ENCODE results near the gene SLC7A6.

SLC7A6 gene

DNA sequence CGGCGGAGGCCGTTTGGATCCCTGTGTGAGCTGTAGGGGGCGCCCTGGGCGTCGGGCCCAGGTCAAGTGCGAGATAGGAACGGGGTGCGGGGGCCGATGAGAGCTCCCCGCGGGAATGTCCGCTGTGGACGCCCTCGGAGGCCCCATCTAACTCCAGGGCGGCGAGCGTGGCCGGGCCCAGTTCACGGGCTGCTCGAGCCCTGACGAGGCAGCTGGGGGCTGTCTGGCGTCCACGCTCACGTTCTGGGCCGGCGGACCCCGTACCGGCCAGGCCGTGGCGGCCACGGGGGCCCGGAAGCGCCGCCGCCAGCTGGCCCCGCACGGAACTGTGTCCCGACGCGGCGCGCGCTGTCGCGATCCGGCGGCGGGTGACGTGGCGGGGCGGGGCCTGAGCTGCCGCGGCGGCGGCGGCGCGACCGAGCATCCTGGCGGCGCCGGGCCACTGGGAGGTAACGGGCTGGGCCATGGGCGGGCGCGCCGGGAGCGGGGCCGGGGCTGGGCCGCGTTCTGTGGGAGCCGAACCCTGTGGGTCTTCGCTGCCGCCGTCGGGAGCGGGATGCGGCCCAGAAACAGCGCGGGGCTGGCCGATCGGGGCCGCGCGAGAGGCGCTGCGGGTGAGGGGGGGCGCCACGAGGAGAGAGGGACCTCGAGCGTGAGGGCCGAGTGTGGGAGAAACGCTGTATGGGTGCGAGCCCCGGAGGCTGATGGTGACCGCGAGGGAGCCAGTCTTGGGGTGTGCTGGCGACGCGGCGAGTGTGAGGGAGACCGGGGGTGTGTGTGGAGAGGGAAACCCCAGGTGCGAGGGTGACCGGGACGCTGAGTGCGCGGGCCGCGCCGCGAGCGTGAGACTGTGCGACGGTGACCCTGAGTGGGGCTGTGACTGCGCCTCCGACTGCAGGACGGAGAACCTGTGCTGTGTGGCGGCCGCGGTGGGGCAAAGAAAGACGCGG is at the start of gene SLC7A6:
Gene SLC7A6 (plus strand): TSS at position 399 of the 950 bp plus-strand sequence. CDS start 10,201 bp downstream, outside the sequence.
- DNase-seq: peak; percentile 29

DNA sequence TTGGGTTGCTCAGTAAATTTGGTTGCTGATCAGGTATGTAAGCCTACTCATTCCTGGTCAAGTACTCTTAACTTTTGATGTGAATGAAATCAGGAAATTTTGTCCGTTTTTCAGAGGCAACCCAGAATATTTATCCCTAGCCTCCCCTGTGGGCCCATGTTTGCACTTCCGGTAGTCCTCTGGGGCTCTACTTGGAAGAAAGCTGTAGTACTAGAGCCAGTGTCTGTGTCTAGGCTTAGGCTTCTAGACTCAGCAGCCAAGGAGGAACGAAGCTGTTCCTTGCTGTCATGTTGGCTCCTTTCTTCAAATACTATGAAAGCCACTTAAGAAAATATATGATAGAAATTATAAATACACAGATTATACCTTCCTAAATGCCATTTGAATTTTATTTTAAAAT is 49.6 kb upstream of the SLC7A6 start:
- DNase-seq: no peak

DNA sequence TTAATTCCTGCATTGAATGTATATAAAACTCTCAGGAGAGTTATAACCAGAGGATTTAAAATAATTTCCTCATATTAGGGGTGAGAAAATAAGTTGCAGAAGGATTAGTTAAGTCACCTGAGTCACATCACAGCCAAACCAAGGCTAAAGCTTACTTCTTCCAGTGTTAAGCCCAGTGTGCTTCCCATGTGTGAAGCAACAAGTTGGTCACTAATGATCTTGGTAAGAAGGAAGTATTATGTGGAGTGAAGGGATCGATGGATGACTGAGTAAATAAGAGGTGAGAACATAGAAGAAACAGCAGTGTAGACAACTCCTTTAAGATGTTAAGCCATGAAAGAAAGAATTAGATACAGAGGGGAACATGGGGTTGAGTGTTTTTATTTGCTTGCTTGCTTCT is 49.0 kb upstream of the SLC7A6 start:
- no peak for DNase-seq

DNA sequence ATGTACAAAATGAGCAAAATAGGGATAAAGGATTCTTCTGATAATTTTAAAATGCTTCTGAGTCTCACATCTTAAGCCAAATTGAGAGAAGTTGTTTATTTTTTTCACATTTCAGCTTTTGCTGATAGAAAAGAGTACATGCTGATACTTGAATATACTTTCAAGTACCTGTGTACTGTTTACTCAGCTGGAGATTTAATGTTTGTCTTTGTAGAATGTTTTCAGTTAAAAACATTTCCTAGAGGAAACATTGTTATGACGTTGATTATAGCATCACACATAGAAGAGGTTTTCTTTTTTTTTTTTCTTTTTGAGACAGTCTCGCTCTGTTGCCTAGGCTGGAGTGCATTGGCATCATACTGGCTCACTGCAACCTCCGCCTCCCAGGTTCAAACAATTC is 48.1 kb upstream of the SLC7A6 start:
- no peak for DNase-seq

DNA sequence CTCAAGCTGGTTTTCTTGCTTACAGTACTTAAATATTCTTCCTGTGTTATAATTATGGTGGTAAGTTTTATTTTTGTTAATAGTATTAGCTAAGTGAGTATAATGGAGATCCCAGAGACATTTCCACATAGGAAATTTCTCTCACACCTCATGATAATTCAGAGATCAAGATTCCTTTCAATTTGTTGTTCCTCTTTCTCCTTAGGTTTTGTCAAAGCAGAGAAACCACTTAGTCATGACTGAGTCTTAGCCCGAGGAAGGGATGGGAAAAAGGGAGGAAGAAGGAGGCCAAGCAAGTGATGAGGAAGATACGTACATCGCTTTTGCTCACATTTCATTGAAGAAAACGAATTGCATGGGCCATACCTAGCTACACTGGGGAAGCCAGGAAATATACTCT is 46.8 kb upstream of the SLC7A6 start:
- no peak for DNase-seq

DNA sequence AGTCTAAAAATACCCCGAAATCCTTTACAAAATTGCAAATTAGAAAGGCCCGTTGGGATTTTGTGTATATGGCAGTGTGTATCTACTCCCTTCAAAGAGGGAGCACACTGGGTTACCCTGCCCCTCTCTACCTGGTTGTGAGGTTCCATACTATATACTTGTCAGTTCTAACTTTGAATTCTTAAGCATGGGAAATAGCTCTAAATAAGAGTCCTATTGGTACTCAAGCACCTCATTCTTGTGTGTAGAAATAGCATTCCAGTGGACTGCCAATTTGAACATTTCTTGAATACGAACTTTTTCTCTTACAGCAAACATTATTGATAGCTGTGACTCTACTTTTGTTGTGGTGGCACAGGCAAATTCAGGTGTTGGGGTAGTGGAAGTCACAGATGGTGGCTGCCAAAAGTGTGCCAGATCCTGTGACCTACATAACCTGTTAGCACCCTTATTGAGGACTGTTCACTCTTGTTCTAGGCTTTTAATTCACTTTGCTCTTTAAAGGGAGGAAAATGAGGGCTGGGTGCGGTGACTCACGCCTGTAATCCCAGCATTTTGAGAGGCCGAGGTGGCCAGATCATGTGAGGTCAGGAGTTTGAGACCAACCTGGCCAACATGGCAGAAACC is 44.5 kb upstream of the SLC7A6 start:
- DNase-seq: no peak

DNA sequence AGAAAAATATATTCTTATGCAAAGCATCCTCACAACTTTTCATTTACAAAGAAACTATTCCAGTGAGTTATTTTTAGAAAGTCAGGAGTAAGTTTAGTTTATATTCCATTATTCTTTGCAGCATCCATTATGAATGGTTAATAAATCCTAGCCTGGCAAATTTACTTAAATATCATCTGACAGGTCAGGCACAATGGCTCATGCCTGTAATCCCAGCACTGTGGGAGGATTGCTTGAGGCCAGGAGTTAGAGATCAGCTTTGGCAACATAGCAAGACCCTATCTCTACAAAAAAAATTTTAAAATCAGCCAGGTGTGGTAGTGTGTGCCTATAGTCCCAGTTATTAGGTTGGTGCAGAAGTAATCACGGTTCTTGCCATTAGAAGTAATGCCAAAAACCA is 41.3 kb upstream of the SLC7A6 start:
- DNase-seq: no peak

DNA sequence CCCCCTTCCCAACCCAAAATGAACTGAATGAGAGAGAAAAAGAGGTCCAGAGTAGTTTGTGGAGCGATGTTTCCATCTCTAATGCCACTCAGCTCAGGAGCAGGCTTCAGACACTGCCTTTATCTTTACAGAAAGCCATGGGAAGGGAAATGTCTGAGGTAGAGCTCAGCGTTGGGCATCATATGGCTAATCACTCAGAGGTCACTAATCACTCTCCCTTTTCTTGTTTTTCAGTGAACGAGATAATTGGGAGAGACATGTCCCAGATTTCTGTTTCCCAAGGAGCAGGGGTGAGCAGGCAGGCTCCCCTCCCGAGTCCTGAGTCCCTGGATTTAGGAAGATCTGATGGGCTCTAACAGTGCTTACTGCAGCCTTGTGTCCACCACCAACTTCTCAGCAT is 38.2 kb upstream of the SLC7A6 start:
- no peak for DNase-seq

DNA sequence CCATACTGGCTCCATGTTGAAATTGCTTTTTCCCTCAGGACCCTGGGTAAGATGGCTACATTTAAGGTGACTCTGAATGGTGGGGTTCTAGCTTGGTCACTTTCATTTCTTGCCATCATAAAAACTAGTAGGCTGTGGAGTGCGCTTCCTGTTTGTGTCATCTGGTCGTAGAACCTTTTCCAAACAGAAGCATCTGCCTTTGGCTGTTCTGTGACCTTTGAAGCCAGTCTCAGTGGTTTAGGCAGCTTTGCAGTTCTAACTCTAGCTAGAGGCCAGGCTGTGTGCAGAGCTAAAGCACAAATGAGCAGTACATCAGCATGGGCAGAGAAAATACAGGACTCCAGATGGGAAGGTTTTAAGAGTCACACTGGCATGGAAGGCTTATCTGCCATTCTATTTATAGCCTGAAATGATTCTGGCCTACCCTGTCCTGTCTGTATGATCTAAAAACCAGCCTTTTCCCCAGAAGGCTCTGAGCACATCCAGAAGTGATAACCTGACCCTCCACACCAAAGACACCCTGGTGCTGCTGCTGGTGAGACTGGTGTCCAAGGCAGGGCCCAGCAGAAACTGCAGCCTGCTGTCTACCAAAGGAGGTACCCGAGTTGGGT is 37.0 kb upstream of the SLC7A6 start:
- DNase-seq: no peak

DNA sequence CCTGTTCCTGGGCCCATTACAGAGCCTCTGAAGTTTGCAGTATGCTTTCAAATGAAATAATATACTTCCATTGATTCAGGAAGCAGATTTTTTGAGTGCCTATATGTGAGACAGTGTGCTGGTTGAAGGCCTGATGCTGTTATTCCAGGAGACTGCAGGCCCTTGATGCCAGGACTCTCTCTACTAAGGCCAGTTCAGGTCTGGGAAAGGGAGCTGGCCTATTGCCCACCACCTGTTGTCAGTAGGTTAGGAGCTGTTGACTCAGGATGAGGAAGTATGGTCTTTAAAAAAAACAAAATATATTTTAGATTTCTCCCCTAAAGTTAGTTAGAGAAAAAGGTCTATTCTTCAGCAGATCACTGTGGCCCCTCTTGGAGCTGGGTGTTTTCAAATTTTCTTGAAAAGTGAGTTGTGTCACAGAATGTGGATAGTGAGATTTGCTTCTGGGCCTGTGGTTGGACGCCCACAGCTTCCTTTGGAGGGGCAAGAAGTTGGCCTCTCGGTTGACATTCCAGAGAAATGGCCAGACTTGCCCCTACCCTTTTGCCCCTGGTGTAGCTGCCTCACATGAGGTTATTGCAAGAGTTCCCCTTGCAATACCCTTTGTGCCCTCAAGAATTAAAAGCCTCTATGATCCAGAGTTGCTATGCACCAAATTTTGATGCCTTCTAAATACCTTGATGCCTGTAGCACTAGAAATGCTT is 36.3 kb upstream of the SLC7A6 start:
- no peak for DNase-seq

DNA sequence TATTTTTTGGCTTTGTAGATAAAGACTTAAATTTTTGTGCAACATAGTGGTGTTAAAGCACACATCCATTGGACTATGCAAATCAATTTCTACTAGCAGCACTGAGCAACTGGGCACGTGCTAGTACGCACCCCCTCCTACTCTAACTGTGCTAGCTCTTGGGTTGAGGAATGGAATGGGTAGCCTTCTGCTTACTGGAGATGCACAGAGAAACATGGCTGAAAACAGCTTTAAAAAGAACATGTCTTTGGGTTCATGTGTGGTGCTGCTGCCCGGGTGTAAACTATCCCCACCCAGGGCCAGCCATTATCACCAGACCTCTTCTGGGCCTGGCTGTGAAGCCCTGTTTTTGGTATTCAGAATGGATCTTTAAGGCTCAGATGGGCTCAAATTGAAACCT is 35.7 kb upstream of the SLC7A6 start:
- DNase-seq: no peak

DNA sequence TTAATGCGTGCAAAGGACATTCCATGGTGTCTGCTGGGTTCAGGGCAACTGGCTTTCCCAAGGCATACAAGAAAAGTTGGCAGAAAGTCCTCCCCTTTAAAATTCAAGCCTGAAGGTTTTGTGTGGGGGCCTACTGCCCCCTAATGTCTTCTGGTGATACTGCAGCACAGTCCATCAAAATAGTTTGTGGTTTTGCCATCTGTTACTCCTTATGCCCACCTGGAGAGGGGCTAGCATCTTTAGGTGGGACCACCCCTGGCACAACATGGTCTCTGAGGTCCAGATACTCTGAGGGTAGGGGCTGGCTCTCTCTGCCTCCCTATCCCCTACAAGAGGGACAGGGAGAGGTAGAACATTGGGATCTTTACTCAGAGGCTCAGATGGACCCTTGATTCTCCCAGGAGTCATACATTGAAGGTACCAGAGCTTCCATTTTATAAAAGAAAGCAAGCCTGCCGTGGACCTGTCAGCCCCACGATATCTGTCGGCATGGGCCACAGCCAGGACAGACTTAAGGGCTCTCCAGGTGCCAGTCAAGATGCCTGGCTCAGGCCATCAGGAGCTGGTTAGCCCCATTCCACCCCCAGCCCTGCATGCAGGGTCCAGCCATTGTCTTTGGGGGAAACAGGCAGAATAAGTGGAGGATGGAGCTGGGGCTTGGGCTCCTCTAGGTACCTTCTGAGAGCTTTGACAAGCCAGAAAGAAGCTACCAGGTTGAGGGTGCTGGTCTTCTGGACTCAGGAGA is 34.7 kb upstream of the SLC7A6 start:
- DNase-seq: peak; percentile 37

DNA sequence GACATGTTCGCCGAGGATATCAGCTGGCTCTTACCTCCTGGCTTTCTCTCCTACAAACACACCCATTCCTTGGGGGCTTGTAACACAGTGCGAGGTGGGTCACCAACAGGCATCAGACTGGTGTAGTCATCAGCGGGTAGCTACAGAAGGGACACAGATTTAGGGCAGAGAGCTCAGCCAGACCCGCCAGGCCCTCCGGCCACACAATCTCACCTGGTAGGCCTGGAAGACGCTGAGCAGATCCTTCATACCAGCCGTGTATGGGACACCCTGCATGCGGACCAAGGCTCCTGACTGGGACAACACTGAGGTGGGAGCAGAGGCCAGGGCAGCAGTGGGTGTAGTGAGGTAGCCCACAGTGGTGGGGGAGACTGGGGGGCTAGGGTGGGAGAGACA is 34.2 kb upstream of the SLC7A6 start:
- DNase-seq: no peak

DNA sequence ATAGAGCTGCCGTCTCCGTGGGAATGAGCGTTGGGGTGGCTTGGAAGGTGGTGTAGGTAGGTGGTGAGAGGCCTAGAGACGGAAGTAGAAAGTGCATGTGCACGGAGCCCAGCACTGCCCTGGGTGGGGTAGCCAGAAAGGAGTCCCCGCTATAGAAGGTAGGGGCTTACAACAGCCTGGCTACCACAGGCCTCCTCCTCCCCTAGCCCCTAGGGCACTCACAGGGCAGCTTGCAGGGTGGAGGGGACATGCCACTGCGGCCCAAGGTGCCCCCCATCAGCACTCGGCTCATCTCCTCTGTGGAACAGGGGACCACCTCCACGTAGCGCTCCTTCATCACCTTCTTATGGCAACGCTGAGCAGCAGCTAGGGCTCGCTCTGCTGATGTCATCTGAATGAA is 33.4 kb upstream of the SLC7A6 start:
- DNase-seq: no peak

DNA sequence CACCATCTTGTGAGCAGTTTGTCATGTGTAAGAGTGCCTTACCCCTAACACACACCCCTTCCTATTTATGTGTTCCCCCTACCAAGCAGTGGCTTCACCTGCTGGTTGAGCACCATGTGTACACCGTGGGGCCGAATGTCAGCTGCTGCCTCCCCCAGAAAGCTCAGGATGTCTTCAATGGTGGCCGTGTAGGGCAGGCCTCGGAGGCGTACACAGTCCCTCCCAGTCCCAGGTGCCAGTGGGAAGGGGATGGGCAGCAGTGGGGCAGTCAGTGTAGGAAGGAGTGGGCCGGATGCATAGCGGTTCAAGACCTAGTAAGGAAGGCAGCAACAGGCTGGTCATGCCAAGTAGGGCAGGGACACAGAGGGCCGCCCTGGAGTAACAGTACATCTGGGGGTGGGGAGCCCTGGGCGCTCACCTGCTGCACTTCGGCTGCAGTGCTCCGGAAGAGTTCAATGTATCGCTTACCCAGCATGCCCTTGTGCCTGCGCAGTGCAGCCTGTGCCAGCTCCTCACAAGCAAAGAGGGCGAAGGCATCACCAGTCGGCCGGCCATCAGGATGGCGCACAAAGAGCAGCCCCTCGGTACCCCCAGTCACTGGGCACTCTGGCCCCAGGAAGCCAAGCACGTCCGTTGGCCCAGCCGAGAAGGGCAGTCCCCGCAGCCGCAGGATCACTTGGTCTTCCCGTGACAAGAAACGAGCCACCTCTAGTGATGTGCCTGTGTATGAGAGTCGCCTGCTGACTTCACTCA is 32.8 kb upstream of the SLC7A6 start:
- no peak for DNase-seq

DNA sequence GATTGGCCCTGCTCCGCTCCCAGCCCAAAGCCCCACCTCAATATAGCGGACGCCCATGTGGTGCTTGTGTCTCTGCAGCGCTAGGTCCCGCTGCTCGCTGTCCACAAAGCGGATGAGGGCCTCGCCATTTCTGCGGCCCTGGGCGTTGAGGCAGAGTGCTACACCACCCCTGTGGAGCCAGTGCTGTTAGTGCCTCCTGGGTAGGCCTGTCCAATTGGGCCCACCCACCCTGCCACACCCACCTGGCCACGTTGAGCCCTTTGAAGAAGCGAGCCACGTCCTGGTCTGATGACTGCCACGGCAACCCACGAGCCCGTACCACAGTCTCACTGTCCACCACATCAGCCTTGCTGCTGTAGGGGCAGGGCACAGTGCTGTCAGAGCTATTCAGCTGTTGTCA is 32.0 kb upstream of the SLC7A6 start:
- no peak for DNase-seq

DNA sequence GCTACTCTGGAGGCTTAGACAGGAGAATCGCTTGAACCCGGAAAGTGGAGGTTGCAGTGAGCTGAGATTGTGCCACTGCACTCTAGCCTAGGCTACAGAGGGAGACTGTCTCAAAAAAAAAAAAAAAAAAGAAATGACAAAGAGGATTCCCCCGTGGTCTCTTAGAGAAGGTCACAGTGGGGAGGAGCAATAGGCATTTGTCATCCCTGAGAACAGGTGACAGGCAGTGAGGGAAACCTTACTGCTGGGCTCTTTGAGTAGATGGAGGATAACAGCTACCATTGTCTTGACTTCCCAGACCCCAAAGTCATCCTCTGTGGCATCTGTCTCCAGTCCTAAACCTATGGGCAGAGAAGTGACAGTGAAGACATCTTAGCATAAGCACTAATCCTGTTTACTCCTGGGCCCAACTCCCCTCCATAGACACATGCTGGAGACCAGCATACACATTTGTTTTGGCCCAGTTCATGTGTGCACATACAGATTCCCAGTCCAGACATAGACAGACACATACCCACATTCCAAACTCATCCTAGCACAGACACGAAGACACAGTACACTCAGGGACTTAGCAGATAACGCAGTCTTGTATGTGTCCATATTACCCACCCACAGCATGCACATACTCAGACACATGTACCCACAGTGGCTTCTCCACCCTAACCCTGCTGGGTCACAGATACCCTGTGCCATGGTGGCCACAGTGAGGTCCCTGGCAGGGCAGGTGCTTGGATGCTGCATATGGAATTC is 31.1 kb upstream of the SLC7A6 start:
- DNase-seq: no peak

DNA sequence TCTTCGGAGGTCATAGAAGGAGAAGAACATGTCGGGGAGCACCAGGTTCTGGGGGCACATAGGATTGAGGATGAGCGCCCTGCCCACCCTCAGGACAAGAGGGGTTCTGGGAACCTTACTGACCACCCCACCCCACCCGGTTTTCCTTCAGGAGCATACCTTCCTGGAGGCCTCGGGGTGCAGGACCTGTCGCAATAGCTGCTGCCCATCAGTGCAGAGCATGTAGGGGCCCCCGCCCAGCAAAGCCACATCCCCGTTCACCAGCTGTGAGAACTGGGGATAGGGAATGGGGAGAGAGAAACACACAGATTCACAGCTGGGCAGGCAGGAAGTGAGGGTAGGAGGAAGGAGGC is 30.5 kb upstream of the SLC7A6 start:
- no peak for DNase-seq

DNA sequence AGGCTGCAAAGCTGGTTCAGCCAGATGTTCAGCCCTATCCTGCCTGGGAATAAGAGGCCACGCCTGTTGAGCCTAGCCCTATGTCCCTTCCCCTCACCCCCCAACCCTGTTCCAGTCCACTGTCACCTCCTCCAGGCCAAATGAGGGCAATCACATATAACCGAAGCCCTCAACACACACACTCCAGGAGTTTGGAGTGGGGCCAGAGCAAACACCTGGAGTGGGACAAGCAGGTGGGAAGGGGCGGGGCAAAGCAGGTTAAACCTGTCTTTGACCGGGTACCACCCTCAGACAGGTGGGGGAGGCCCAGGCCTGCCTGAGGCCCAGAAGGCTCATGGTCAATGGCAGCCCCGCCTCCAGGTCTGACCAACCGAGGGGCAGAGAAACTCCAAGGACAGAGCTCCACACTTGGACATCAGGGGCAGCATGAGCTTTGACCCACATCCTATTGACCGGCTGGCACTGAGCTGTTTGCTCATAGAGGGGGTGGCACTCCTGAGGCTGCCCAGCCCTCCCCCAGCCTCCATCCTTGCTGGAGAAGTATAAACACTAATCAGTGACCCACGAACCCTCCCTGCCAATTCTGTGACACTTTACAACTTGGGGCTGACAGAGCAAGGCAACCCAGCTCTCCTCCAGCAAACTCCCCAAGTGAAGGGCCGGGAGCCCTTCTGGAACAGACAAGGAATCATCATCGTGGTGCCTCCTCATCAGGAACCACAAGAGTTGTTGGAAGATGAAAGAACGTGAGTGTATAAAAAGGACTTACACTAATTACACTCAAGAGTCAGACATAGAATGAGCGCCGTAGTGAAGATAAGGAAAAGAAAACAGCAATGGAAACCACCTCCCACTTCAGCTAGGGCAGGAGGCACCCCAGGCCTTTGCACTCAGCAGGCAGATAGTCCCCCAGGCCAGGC is 29.9 kb upstream of the SLC7A6 start:
- DNase-seq: peak; percentile 54
